Choroid plexus epithelial cell (primary cell): Measurements from ENCODE around the gene RFX1.

Experiments
- DNase-seq: peaks from one replicate; pipeline ENCODE4 v3.0.0-alpha.2; 2010; ENCODE audit warnings: low read depth
- H3K4me3 ChIP-seq: 2 replicates; pipeline ENCODE4 v1.5.1; 2011; ENCODE audit warnings: low read depth, mild to moderate bottlenecking, control low read depth, low read length, moderate library complexity
- CTCF ChIP-seq: conservative IDR thresholded peaks from 2 replicates; pipeline ENCODE4 v1.5.1; 2011; ENCODE audit warnings: low read depth, mild to moderate bottlenecking, control low read depth, inconsistent platforms, low read length, moderate library complexity

The RFX1 gene

GRCh38 chr19:13955662-13956364 is 50.3 kb downstream of the RFX1 start:
- TF ChIP-seq CTCF: no peak
- no peak overlapping the region for H3K4me3 ChIP-seq
- DNase-seq: no peak

GRCh38 chr19:13954185-13954584 is 51.9 kb downstream of the RFX1 start:
- TF ChIP-seq CTCF: no peak
- no peak for DNase-seq
- no peak overlapping the region for H3K4me3 ChIP-seq

GRCh38 chr19:13952931-13953531 is 53.1 kb downstream of the RFX1 start:
- DNase-seq: peak; percentile 45
- TF ChIP-seq CTCF: peak; percentile 21
- H3K4me3 ChIP-seq: peak overlapping the region; percentile 78

- H3K4me3 ChIP-seq: peak within 1 kb of the TSS; percentile 78
- peak; percentile 100 for DNase-seq
- no peak for TF ChIP-seq CTCF
Measured at GRCh38 chr19:13952154-13952930, 53.8 kb downstream of the RFX1 start, which contains the start of gene DCAF15. DCAF15 (plus strand) TSS chr19:13952509; CDS start chr19:13952513, 4 bp downstream.

GRCh38 chr19:13951799-13952153 is 54.3 kb downstream of the RFX1 start:
- no peak for DNase-seq
- TF ChIP-seq CTCF: no peak
- H3K4me3 ChIP-seq: peak overlapping the region; percentile 55

GRCh38 chr19:13951043-13951442 is 55.1 kb downstream of the RFX1 start:
- TF ChIP-seq CTCF: no peak
- no peak overlapping the region for H3K4me3 ChIP-seq
- DNase-seq: no peak
